ENCODE data around the gene PTPN7. TPM values are rescaled to one million over a fixed set of nuclear protein-coding genes. Genes with fewer than 3 reads are reported as not detected.

The PTPN7 gene
- total RNA-seq, 1 experiment from 2014 or later, result not detected

- no peak for DNase-seq (ENCODE audit: low read depth)
Measured at GRCh38 chr1:202107801-202108731, 52.3 kb downstream of the PTPN7 start.

- no peak for DNase-seq (ENCODE audit: low read depth)
Measured at GRCh38 chr1:202107321-202107761, 53.1 kb downstream of the PTPN7 start.

GRCh38 chr1:202106340-202107254, 53.8 kb downstream of the PTPN7 start:
- no peak for DNase-seq (ENCODE audit: low read depth)

- no peak for DNase-seq (ENCODE audit: low read depth)
Measured at GRCh38 chr1:202105571-202106339, 54.6 kb downstream of the PTPN7 start.

- no peak for DNase-seq (ENCODE audit: low read depth)
Measured at GRCh38 chr1:202104073-202104472, 56.3 kb downstream of the PTPN7 start.

GRCh38 chr1:202101184-202101583, 59.2 kb downstream of the PTPN7 start:
- DNase-seq (ENCODE audit: low read depth), result no peak

Other genes starting within 250 kb of the PTPN7 start
- gene LMOD1, start 214.1 kb downstream of the PTPN7 start, total RNA-seq (2014; rRNA removed), result 0.13 and 0.29 TPM in 2 replicates
- 62.8 and 63.1 TPM in 2 replicates for gene TIMM17A, start 205.1 kb downstream of the PTPN7 start, total RNA-seq (2014; rRNA removed)
- 70.2 and 73.3 TPM in 2 replicates for gene RNPEP, start 178.0 kb downstream of the PTPN7 start, total RNA-seq (2014; rRNA removed)
- 0.06 TPM in 1 of 2 replicates, not detected in the other for gene ELF3, start 150.0 kb downstream of the PTPN7 start, total RNA-seq (2014; rRNA removed)
- 0.06 TPM in 1 of 2 replicates, not detected in the other for gene GPR37L1, start 37.7 kb downstream of the PTPN7 start, total RNA-seq (2014; rRNA removed)
- gene ARL8A, start 15.9 kb downstream of the PTPN7 start, total RNA-seq (2014; rRNA removed), result 25.6 and 28.1 TPM in 2 replicates
- gene LGR6, start 33.2 kb upstream of the PTPN7 start, total RNA-seq (2014; rRNA removed), result not detected in 2 replicates
- 78.4 and 107 TPM in 2 replicates for gene UBE2T, start 181.3 kb upstream of the PTPN7 start, total RNA-seq (2014; rRNA removed)
- gene PPP1R12B, start 188.1 kb upstream of the PTPN7 start, total RNA-seq (2014; rRNA removed), result 4.7 and 9.8 TPM in 2 replicates

Measured in LHCN-M2 (cell line).